Frontal cortex (tissue), 4 donors: ENCODE measurements around the gene ZC2HC1B. TPM values are rescaled to one million over a fixed set of nuclear protein-coding genes. Genes with fewer than 3 reads are reported as not detected.
"Not testable (repeated sequence)": the region's sequence is repeated elsewhere in the genome, so short reads cannot be mapped to it uniquely, and the experiment has no call there.

Experiments used
- DNase-seq, 2 donors: peaks; one replicate each; pipeline ENCODE4 v3.0.0; 2012; ENCODE audit warnings: low spot score in 2 of 2
- FAIRE-seq: peaks from 2 replicates; lab custom pipeline; 2012; peaks lifted over from hg19 to GRCh38; lab: Jason Lieb, UNC
- total RNA-seq: library from RNA; depleted of rRNA; stranded (reverse); fragments of >200 nt; gene quantifications from one replicate; pipeline ENCODE4 v1.2.3, GENCODE V29; 2014
- donor health status: control.
- donor health status: control.
- donor health status: control.

ZC2HC1B gene
- total RNA-seq, 1 donor from 2014 or later: not detected

DNA sequence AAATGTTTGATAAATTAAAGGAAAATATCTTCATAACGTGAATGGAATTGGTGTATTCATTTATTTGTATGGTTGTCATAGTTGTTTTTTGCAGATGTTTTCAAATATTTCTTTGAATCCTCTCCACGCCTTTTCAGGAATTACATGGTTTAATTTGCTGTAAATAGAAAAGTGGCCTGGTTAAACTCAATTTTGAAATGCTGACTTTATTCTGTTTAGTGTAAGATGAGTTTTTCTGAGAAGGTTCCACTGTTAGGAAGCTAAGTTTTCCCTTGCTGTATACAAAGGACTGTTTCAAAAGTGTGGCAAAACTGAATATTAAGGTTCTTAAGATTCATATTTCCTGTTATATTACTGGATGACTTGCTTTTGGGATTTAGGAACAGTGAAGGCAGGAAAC is 503 bp upstream of the ZC2HC1B start:
- no peak for FAIRE-seq

DNA sequence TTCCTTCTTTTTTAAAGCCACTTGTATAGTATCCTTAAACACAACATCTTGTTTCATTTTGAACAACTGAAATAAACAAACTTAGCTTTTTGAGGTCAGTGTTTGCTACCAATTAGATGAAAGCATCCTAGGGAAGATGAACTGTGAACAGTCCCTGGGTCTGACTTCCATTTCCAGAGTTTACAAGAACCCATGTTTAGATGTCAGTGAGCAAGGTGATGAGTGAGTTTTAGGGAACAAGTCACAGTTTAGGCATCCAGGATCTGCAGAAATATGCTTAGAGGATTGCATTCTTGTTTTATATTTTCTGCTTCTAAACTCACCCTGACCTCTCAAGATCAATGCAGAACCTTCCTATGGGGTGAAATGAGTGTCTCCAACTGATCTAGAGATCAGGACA is 3.0 kb downstream of the ZC2HC1B start:
- DNase-seq (no peak), FAIRE-seq (no peak)

More for the DNA sequence above, 503 bp upstream of the ZC2HC1B start:
- DNase-seq: no peak

DNA sequence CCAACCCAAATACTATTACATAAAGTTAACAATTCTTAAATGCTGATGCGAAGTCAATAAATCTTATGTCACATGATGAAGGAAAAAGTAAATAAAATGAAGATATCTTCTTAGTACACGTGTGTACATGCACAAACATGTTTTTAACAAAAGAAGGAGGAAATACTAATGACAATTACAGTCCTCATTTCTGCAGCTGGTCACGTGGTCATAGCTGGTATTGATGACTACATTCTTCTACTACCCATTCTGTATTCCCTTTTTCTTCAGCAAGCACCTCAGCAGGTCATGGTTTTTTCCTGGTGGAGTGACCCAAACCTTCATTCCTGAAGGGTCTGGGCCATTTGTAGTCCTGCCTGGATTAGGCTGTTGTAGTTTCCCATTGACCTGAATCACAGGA is 4.5 kb downstream of the ZC2HC1B start:
- not testable (repeated sequence) for FAIRE-seq, DNase-seq

DNA sequence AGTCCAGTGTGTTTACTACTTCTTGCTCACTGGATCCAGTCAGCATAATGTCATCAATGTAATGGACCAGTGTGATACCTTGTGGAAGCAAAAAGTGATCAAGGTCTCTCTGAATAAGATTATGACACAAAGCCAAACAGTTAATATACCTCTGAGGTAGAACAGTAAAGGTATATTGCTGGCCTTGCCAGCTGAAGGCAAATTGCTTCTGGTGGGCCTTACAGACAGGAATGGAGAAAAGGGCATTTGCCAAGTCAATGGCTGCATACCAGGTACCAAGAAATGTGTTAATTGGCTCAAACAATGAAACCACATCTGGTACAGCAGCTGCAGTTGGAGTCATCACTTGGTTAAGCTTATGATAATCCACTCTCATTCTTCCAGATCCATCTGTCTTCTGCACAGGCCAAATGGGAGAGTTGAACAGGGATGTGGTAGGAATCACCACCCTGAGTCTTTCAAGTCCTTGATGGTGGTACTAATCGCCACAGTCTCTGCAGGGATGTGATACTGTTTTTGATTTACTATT is 7.0 kb downstream of the ZC2HC1B start:
- not testable (repeated sequence) for DNase-seq, FAIRE-seq

DNA sequence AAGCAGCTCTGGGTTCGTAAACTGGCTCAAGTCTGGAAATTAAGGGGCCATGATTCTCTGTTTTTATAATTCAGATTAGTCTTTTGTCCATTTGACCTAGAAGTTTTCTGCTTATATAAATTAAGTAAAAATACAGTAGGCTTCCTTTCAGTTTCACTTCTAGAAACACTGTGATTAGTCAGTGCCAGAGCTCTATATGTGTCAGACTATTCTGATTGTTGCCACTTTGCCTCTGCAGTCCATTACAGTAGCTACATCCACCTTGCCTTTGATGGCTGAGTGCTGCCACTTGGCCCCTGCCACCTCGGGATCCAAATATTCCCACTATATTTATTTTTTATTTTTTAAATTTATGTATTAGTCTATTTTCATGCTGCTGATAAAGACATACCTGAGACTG is 7.9 kb downstream of the ZC2HC1B start:
- no peak for FAIRE-seq
- no peak for DNase-seq

GRCh38 chr6:143873600-143873999 is 9.3 kb downstream of the ZC2HC1B start:
- FAIRE-seq, DNase-seq: not testable (repeated sequence)

- not testable (repeated sequence) for FAIRE-seq, DNase-seq
These were observed 10.2 kb downstream of the ZC2HC1B start for GRCh38 chr6:143874503-143874902.

GRCh38 chr6:143877584-143878271 is 13.5 kb downstream of the ZC2HC1B start:
- DNase-seq (no peak), FAIRE-seq (no peak)

- FAIRE-seq (no peak), DNase-seq (no peak)
These were observed 14.0 kb downstream of the ZC2HC1B start for GRCh38 chr6:143878272-143878760.

- DNase-seq (no peak), FAIRE-seq (no peak)
These were observed 16.1 kb downstream of the ZC2HC1B start for GRCh38 chr6:143880412-143880811.

DNA sequence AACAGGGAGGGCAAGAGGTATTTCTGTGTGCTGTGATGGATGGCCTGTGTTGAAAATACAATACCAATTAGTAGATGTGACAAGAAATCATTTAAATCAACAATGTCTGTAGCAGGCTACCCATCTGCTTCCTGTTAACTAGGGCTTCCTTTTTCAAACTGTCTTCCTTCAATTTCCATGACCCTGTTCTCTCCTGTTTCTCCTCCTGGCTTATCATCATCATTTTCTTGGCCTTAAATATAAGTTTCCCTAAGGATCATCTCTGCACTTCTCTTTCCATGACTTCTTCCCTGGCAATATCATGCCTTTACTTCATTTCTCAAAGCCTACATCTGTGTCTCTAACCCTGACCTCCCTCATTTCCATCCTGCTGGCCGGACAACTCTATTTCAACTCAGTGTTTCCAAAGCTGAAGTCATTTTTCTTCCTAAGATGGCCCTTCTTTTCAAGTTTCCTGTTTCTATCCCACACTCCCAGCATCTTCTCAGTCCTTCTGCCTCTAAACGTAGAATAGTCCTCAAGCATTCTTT is 18.2 kb downstream of the ZC2HC1B start:
- FAIRE-seq (no peak), DNase-seq (no peak)

DNA sequence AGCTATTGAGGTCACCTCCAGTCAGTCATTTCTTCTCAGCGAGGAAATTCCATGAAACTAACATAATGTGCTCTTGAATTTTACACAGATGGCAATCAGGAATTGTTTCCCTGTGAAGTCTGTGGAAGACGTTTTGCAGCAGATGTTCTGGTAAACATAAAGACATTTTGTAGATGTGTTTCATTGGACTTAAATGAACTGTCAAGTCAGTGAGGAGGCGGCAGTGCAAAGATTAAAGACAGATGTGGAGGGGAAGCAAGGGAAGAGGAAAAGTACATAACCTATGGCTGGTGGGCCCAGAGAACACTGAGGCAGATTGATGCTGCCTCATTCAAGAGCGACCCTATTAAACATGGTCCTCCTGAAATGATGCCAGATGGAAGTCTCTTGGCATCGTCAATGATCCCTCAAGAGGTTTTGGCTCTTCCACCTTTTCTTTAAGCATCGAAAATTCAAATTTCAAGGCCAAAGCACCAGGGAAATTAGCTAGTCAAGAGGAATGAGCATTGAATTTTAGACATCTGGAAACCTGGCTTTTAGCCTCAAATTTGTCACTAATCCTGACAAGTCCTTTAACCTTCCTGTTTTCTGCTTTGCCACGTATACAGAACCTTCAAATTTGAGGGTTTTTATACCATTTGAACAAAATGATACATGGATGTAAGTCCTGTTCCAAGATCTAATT is 20.1 kb downstream of the ZC2HC1B start:
- no peak for DNase-seq
- no peak for FAIRE-seq

DNA sequence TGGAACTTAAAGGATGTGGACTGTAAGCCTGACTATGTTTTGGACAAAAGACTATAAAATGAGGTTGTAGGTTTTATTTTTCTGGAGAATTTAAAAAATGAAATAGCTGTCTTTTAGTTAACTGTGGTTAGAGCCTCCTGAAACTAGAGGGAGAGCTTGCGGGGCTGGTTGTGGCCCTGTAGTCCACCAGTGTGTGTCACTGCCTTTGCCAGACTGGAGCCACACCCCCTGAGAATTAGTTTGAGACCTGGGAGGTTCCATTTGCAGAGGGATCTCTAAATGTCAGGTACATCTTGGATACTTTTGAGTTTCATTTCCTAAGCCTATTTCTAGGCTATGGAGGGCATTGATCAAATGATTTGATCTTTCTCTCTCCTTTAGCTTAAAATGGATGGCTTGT is 20.8 kb downstream of the ZC2HC1B start:
- no peak for FAIRE-seq
- no peak for DNase-seq

- FAIRE-seq: peak; percentile 26
- DNase-seq: no peak
These were observed 30.4 kb downstream of the ZC2HC1B start for GRCh38 chr6:143894655-143895054.

DNA sequence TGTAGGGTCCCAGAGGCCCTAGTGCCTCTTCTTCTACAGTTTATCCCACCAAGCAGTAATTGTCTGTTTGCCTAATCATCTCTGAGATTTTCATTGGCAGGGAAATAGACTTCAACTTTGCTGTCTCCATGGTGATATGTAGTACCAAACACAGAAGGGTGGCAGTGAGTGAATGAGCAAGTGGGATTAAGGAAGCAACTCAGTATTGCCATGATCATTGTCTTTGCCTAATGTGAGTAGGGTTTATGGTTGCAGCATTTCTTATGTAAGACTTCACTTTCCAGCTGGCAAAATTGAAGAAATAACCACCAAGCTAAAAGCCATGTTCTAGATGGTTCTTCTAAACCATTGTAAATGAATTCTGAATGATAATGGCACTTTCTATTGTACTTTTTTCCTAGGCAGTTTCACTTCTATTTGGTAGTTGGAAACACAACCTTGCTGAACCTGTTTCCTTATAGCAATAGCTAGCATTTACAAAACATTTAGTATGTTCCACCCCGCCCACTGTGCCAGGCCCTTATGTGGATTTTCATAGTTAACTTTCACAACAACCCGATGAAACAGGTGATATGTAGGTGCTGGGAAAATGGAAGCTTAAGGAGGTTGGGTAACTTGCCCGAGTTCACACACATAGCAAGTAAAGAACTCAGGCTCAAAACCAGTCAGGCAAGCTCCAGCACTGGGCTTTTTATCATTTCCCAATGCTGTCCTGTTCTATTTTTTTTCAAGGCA is 32.0 kb downstream of the ZC2HC1B start:
- FAIRE-seq: no peak
- no peak for DNase-seq

DNA sequence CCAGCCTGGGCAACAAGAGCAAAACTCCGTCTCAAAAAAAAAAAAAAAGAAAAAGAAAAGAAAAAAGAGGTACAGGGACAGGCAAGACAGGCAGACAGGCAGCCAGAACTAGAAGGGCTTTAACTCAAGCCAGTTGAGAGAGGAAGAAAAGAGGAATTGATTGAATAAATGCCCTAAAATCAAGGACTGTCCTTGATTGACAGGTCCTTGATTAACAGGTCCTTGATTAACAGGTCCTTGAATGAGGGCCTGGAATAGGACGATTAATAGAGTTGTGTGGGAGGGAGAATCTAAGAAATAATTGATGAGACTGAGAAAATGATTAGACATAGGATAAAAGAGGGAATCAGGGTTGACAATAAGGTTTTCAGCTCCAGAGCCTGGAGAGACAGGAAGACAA is 36.1 kb downstream of the ZC2HC1B start:
- FAIRE-seq: no peak
- DNase-seq: no peak

- no peak for DNase-seq
- no peak for FAIRE-seq
These were observed 37.8 kb downstream of the ZC2HC1B start for GRCh38 chr6:143901885-143902750.

GRCh38 chr6:143902827-143903226 is 38.6 kb downstream of the ZC2HC1B start:
- FAIRE-seq (no peak), DNase-seq (no peak)

GRCh38 chr6:143911028-143911427 is 46.8 kb downstream of the ZC2HC1B start:
- DNase-seq (no peak), FAIRE-seq (no peak)
